COLO668 (cell line): ENCODE data around the gene GLOD5.
"Not testable (repeated sequence)": the region's sequence is repeated elsewhere in the genome, so short reads cannot be mapped to it uniquely, and the experiment has no call there.

Experiments
- DNase-seq: peaks from one replicate; lab custom pipeline; 2025; ENCODE audit not compliant: unreplicated experiment; lab: John Stamatoyannopoulos, UW

Gene GLOD5

GRCh38 chrX:48792219-48792618 lies 30.7 kb downstream of the GLOD5 start:
- DNase-seq, result no peak

GRCh38 chrX:48793935-48794334 lies 32.4 kb downstream of the GLOD5 start:
- no peak for DNase-seq

GRCh38 chrX:48794340-48794910 lies 32.9 kb downstream of the GLOD5 start:
- DNase-seq, result no peak

- no peak for DNase-seq
Measured at GRCh38 chrX:48794911-48795515, 33.5 kb downstream of the GLOD5 start.

- no peak for DNase-seq
Measured at GRCh38 chrX:48798318-48798717, 36.8 kb downstream of the GLOD5 start.

GRCh38 chrX:48800574-48801279 lies 39.2 kb downstream of the GLOD5 start:
- DNase-seq, result no peak

DNA sequence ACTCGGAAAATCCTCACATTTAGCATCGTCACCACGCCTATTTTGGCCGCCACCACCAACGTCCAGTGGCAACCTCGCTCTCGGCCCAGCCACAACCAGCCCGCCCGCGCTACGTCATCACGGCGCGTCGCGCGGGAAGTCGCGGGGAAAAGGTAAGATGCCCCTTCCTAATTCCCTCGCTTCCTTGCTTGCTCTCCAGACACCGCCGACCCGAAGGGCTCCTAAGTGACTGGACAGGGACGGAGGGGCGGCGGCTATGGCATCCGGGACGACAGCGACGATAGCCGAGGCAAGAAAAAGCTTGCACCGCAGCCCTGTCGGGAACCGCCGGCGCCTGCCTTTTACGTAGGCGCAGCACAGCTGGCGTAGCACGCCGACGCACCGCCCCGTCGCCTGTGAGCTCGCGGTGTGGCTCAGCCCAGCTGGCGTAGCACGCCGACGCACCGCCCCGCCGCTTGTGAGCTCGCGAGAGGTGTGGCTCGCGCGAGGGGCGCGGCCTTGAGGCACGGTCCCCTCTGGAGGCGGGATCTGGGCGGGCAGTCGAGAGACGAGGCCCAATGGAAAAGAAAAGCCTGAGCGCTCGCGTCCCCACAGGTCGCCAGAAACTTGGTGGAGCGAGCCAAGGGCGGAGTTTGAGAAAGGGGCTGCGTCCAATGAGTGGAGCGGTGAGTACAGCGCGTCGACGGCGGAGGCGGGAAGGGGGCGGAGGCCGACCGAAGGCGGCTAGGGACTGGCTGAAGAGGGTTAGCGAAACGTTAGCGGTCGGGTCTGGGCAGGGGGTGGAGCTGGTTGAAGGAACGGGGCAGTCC lies 39.9 kb downstream of the GLOD5 start, which contains the start of gene HDAC6:
TSS of gene HDAC6 (plus strand) at position 788 of the 809 bp plus-strand sequence. CDS start 626 bp downstream, outside the sequence.
- DNase-seq, result peak; percentile 98

GRCh38 chrX:48802089-48802904 lies 40.8 kb downstream of the GLOD5 start:
- DNase-seq, result peak; percentile 85

- DNase-seq, result no peak
Measured at GRCh38 chrX:48802905-48803200, 41.3 kb downstream of the GLOD5 start.

DNA sequence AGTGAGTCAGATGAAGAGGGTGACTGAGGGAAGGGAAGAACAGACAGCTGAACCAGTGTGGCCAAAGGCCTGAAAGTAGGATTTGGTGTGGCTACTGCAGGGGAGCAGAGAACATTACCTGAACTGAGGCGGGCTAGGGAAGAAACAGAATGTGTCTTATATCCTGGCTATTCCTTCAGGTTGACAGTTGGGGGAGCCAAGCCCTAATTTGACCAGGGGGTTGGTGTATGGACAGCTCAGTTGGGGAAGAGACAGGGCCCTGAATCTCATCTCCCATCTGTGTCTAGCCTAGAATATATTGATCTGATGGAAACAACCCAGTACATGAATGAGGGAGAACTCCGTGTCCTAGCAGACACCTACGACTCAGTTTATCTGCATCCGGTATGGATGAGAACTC lies 44.5 kb downstream of the GLOD5 start:
- no peak for DNase-seq

GRCh38 chrX:48813644-48814043 lies 52.1 kb downstream of the GLOD5 start:
- DNase-seq, result no peak

GRCh38 chrX:48814722-48815121 lies 53.2 kb downstream of the GLOD5 start:
- DNase-seq, result no peak

DNA sequence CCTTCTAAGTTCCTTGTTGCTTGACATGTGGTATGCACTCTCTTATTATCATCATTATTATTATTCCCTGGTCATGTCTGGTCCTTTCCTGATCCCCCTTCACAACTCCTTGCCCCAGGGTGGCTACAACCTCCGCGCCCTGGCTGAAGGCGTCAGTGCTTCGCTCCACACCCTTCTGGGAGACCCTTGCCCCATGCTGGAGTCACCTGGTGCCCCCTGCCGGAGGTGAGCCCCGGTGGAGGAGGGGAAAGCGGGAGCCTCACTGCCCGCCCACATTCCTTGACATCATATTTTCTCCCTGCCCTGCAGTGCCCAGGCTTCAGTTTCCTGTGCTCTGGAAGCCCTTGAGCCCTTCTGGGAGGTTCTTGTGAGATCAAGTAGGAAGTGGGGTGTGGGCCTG lies 53.7 kb downstream of the GLOD5 start:
- no peak for DNase-seq

GRCh38 chrX:48816014-48816810 lies 54.7 kb downstream of the GLOD5 start:
- DNase-seq, result no peak

GRCh38 chrX:48818098-48818497 lies 56.6 kb downstream of the GLOD5 start:
- no peak for DNase-seq

- no peak for DNase-seq
Measured at GRCh38 chrX:48818866-48819265, 57.3 kb downstream of the GLOD5 start.

- DNase-seq, result not testable (repeated sequence)
Measured at GRCh38 chrX:48819394-48819793, 57.8 kb downstream of the GLOD5 start.

- no peak for DNase-seq
Measured at GRCh38 chrX:48823053-48823452, 61.5 kb downstream of the GLOD5 start.
